AG10803 (cell line): ENCODE results near the gene ATP6V1A.

Source experiments
- DNase-seq: peaks from one replicate; pipeline ENCODE4 v3.0.0; 2010; ENCODE audit warnings: low read depth
- H3K4me3 ChIP-seq: 2 replicates; pipeline ENCODE4 v1.5.1; 2011; ENCODE audit warnings: mild to moderate bottlenecking, low read length, control low read depth
- CTCF ChIP-seq: conservative IDR thresholded peaks from 2 replicates; pipeline ENCODE4 v1.5.1; 2011; ENCODE audit warnings: mild to moderate bottlenecking, low read length, control low read depth, inconsistent platforms

Gene ATP6V1A

GRCh38 chr3:113832477-113833164 is 85.8 kb downstream of the ATP6V1A start:
- peak; percentile 59 for DNase-seq
- TF ChIP-seq CTCF = no peak
- H3K4me3 ChIP-seq = no peak overlapping the region

- no peak for TF ChIP-seq CTCF
- H3K4me3 ChIP-seq = no peak overlapping the region
- peak; percentile 18 for DNase-seq
Measured at GRCh38 chr3:113834983-113835382, 88.1 kb downstream of the ATP6V1A start.

- DNase-seq = peak; percentile 89
- TF ChIP-seq CTCF = peak; percentile 80
- peak within 1 kb of the TSS; percentile 70 for H3K4me3 ChIP-seq
Measured at GRCh38 chr3:113838631-113839209, 91.9 kb downstream of the ATP6V1A start, which contains the start of gene GRAMD1C. GRAMD1C (plus strand) TSS chr3:113838788; CDS start chr3:113838910, 122 bp downstream.

GRCh38 chr3:113839551-113839950 is 92.7 kb downstream of the ATP6V1A start:
- no peak for TF ChIP-seq CTCF
- peak overlapping the region; percentile 70 for H3K4me3 ChIP-seq
- no peak for DNase-seq

GRCh38 chr3:113844622-113845222 is 97.9 kb downstream of the ATP6V1A start:
- no peak overlapping the region for H3K4me3 ChIP-seq
- DNase-seq = peak; percentile 48
- TF ChIP-seq CTCF = peak; percentile 72

GRCh38 chr3:113847247-113847646 is 100.4 kb downstream of the ATP6V1A start:
- DNase-seq = no peak
- H3K4me3 ChIP-seq = no peak overlapping the region
- no peak for TF ChIP-seq CTCF
